ENCODE results near the gene SLC5A10. TPM values are rescaled to one million over a fixed set of nuclear protein-coding genes. Genes with fewer than 3 reads are reported as not detected.
"Not testable (repeated sequence)": the region's sequence is repeated elsewhere in the genome, so short reads cannot be mapped to it uniquely, and the experiment has no call there.

Gene SLC5A10
- total RNA-seq, 1 donor from 2014 or later, result 0.14 TPM

DNA sequence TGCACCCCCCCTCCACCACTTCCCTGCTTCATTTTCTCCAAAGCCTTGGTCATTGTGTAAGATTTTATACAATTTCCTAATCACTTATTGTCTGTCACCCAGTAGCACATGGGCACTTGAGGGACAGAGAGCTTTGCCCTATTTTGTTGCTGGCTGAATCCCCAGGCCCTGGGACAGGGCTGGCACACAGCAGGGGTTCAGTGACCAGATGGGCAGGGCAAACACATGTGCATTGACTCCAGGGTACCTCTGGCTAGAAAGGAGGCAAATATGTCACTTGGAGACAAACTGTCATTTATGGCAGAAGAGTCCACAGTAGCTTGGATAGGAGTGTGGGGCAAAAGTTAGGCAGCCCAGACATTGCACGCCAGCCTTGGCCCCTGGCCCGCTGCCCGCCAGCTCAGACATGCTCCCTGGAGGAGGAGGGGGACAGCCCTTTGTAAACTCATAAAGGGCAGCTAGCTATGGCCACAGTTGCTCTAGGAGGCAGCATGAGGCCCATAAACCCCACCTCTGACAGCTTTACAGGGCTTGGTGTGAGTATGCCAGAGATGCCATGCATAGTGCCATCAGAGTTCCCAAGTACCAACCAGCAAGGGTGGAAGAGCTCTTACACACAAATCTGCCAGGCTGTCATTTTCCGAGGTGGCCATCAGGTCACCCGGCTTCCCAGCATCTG lies 78.9 kb downstream of the SLC5A10 start:
- H3K9ac ChIP-seq (ENCODE audit: low read length); DNase-seq (ENCODE audit: low read depth); H3K4me3 ChIP-seq (ENCODE audit: insufficient read depth, low read depth, low read length); H3K27ac ChIP-seq (ENCODE audit: low read depth, low read length); FAIRE-seq; H4K20me1 ChIP-seq (ENCODE audit: insufficient read depth, low read length); H3K4me1 Mint-ChIP-seq (ENCODE audit: low read depth, unreplicated experiment); H3K79me2 ChIP-seq (ENCODE audit: insufficient read depth, low read length); H3K4me1 ChIP-seq (ENCODE audit: insufficient read depth, low read length); H3K27me3 Mint-ChIP-seq (ENCODE audit: low read depth, unreplicated experiment); H3K27ac Mint-ChIP-seq (ENCODE audit: unreplicated experiment); H2AFZ ChIP-seq (ENCODE audit: low read depth, low read length); H3K36me3 ChIP-seq (ENCODE audit: insufficient read depth, low read length); H3K9me3 Mint-ChIP-seq (ENCODE audit: unreplicated experiment); H3K4me3 Mint-ChIP-seq (ENCODE audit: unreplicated experiment); H3K27me3 ChIP-seq (ENCODE audit: insufficient read depth, low read length); H3K9me3 ChIP-seq (ENCODE audit: insufficient read depth, low read depth, low read length); H3K4me2 ChIP-seq (ENCODE audit: low read length); H3K36me3 Mint-ChIP-seq (ENCODE audit: low read depth, unreplicated experiment): not testable (repeated sequence)

DNA sequence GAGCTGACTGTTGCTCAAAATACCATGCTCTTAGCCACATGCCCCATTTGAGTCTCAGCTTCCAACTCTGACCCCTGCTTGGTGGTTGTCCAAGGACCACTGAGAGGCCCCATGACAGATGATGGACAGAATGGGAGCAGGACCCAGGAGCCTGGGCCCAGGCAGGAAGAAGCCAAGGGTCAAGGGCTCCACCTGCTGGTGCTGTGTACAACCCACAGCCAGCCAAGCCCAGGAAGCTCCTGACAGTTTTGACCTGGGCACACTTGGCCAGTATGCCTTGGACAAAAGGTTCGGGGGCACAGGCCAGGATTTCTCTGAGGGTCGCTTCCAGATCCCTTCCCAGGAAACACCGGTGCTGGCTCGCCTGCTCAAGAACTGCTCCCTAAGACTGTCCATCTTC lies 79.8 kb downstream of the SLC5A10 start:
- H3K4me3 Mint-ChIP-seq (ENCODE audit: unreplicated experiment); H3K9ac ChIP-seq (ENCODE audit: low read length); FAIRE-seq; DNase-seq (ENCODE audit: low read depth); H2AFZ ChIP-seq (ENCODE audit: low read depth, low read length); H3K4me3 ChIP-seq (ENCODE audit: insufficient read depth, low read depth, low read length); H3K36me3 ChIP-seq (ENCODE audit: insufficient read depth, low read length); H3K79me2 ChIP-seq (ENCODE audit: insufficient read depth, low read length); H3K36me3 Mint-ChIP-seq (ENCODE audit: low read depth, unreplicated experiment); H3K9me3 ChIP-seq (ENCODE audit: insufficient read depth, low read depth, low read length); H3K4me2 ChIP-seq (ENCODE audit: low read length); H3K27ac ChIP-seq (ENCODE audit: low read depth, low read length); H3K27me3 Mint-ChIP-seq (ENCODE audit: low read depth, unreplicated experiment); H3K27me3 ChIP-seq (ENCODE audit: insufficient read depth, low read length); H3K9me3 Mint-ChIP-seq (ENCODE audit: unreplicated experiment); H3K4me1 ChIP-seq (ENCODE audit: insufficient read depth, low read length); H4K20me1 ChIP-seq (ENCODE audit: insufficient read depth, low read length); H3K27ac Mint-ChIP-seq (ENCODE audit: unreplicated experiment); H3K4me1 Mint-ChIP-seq (ENCODE audit: low read depth, unreplicated experiment): not testable (repeated sequence)

DNA sequence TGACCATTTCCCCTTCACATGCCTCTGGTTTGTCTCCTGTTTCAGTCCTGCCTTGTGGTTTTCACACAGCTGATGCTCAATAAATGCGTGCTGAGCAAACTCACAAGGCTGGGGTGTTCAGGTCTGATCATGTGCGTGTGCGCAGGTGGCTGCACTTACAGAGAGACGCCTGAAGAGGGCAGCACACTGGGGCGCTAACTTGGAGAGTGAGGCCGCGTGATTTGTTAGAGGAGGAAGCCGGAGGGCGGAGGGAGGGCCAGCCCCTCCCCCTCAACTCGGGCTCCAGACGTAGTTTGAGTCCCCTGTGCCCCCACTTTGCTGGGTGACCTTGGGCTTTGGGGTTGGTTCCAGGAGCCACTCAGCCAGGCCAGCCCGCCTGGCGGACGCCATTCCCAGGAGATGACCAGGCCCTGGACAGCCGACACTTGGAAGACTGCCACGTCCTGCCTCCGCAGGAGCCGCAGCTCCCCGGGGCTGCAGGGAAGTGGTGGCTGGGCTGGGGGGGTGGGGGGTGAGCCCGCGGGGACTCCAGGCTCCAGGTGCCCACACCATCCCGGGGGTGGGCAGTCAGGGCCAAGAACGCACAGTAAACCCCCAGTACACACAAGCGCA lies 80.5 kb downstream of the SLC5A10 start:
- not testable (repeated sequence) for H3K79me2 ChIP-seq (ENCODE audit: insufficient read depth, low read length); H3K4me1 ChIP-seq (ENCODE audit: insufficient read depth, low read length); H3K4me3 ChIP-seq (ENCODE audit: insufficient read depth, low read depth, low read length); H3K9me3 Mint-ChIP-seq (ENCODE audit: unreplicated experiment); H3K4me3 Mint-ChIP-seq (ENCODE audit: unreplicated experiment); DNase-seq (ENCODE audit: low read depth); H3K27ac ChIP-seq (ENCODE audit: low read depth, low read length); H3K27ac Mint-ChIP-seq (ENCODE audit: unreplicated experiment); H3K36me3 Mint-ChIP-seq (ENCODE audit: low read depth, unreplicated experiment); H3K27me3 ChIP-seq (ENCODE audit: insufficient read depth, low read length); H3K27me3 Mint-ChIP-seq (ENCODE audit: low read depth, unreplicated experiment); H2AFZ ChIP-seq (ENCODE audit: low read depth, low read length); H3K9me3 ChIP-seq (ENCODE audit: insufficient read depth, low read depth, low read length); H3K4me1 Mint-ChIP-seq (ENCODE audit: low read depth, unreplicated experiment); H4K20me1 ChIP-seq (ENCODE audit: insufficient read depth, low read length); H3K36me3 ChIP-seq (ENCODE audit: insufficient read depth, low read length); H3K9ac ChIP-seq (ENCODE audit: low read length)
- FAIRE-seq, result peak; percentile 5
- H3K4me2 ChIP-seq (ENCODE audit: low read length), result peak overlapping the region; percentile 52

DNA sequence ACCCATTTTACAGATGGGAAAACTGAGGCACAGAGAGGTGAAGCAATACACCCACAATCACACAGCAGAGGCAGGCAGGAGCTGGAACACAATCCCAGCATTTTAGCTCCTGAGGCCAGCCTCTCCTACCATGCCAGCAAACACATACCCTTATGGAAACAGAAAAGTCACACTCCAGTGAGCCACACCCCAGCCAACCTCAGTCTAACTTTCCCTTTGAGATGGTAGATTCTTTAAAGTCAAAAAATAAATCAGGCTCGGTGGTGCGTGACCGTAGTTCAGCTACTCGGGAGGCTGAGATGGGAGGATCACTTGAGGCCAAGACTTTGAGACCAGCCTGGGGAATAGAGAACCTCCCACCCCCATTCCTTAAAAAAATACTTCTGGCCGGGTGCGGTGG lies 84.2 kb downstream of the SLC5A10 start:
- not testable (repeated sequence) for H3K36me3 ChIP-seq (ENCODE audit: insufficient read depth, low read length)

DNA sequence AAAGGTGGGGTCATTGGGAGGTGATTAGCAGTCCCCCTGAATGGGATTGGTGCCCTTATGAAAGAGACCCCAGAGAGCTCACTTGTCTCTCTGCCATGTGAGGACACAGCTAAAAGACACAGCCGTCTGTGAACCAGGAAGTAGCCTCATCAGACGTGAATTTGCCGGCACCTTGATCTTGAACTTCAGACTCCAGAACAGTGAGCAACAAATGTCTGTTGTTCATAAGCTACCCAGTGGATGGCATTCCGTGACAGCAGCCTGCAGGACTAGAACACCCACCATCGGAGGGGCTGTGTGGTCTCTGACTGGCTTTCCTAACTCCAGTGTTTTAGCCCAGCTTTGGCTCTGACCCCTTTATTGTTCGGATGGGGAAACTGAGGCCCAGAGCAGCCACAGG lies 85.6 kb downstream of the SLC5A10 start:
- H3K36me3 Mint-ChIP-seq (ENCODE audit: low read depth, unreplicated experiment); FAIRE-seq; H2AFZ ChIP-seq (ENCODE audit: low read depth, low read length): not testable (repeated sequence)

More for the DNA sequence above, 84.2 kb downstream of the SLC5A10 start:
- not testable (repeated sequence) for H3K4me3 ChIP-seq (ENCODE audit: insufficient read depth, low read depth, low read length); H3K4me2 ChIP-seq (ENCODE audit: low read length); H2AFZ ChIP-seq (ENCODE audit: low read depth, low read length); H3K27ac ChIP-seq (ENCODE audit: low read depth, low read length); H3K9ac ChIP-seq (ENCODE audit: low read length); H4K20me1 ChIP-seq (ENCODE audit: insufficient read depth, low read length); FAIRE-seq; H3K27me3 ChIP-seq (ENCODE audit: insufficient read depth, low read length); H3K79me2 ChIP-seq (ENCODE audit: insufficient read depth, low read length); H3K9me3 Mint-ChIP-seq (ENCODE audit: unreplicated experiment); H3K9me3 ChIP-seq (ENCODE audit: insufficient read depth, low read depth, low read length); H3K4me1 ChIP-seq (ENCODE audit: insufficient read depth, low read length); H3K27ac Mint-ChIP-seq (ENCODE audit: unreplicated experiment); H3K36me3 Mint-ChIP-seq (ENCODE audit: low read depth, unreplicated experiment); DNase-seq (ENCODE audit: low read depth); H3K4me3 Mint-ChIP-seq (ENCODE audit: unreplicated experiment); H3K4me1 Mint-ChIP-seq (ENCODE audit: low read depth, unreplicated experiment); H3K27me3 Mint-ChIP-seq (ENCODE audit: low read depth, unreplicated experiment)

DNA sequence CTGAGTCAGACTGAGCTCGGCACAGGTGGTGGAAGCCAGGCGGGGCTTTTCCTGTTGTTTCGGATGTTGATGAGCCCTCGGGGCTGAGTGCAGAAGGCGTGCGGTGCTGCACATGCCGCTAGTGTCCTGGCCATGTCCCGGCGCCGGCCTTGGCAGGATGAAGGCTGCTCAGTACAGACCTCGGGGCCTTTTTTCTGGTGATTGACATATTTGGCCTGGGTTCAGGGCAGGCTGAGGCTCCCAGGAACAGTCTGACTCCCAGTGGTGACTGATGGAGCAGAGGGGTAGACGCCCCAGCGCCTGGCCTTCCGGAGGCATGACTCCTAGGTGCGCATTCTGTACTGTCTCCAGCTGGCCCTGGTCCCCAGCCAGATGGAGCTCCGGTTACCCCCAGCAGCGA lies 86.0 kb downstream of the SLC5A10 start:
- peak; percentile 39 for FAIRE-seq
- not testable (repeated sequence) for H3K4me2 ChIP-seq (ENCODE audit: low read length); H2AFZ ChIP-seq (ENCODE audit: low read depth, low read length); H3K27ac ChIP-seq (ENCODE audit: low read depth, low read length); DNase-seq (ENCODE audit: low read depth); H3K9me3 Mint-ChIP-seq (ENCODE audit: unreplicated experiment); H3K4me3 Mint-ChIP-seq (ENCODE audit: unreplicated experiment); H3K4me1 Mint-ChIP-seq (ENCODE audit: low read depth, unreplicated experiment); H3K36me3 ChIP-seq (ENCODE audit: insufficient read depth, low read length); H3K9ac ChIP-seq (ENCODE audit: low read length); H3K27ac Mint-ChIP-seq (ENCODE audit: unreplicated experiment); H3K27me3 ChIP-seq (ENCODE audit: insufficient read depth, low read length); H3K4me3 ChIP-seq (ENCODE audit: insufficient read depth, low read depth, low read length); H3K4me1 ChIP-seq (ENCODE audit: insufficient read depth, low read length); H3K9me3 ChIP-seq (ENCODE audit: insufficient read depth, low read depth, low read length); H3K27me3 Mint-ChIP-seq (ENCODE audit: low read depth, unreplicated experiment); H3K36me3 Mint-ChIP-seq (ENCODE audit: low read depth, unreplicated experiment); H3K79me2 ChIP-seq (ENCODE audit: insufficient read depth, low read length); H4K20me1 ChIP-seq (ENCODE audit: insufficient read depth, low read length)

More for the DNA sequence above, 85.6 kb downstream of the SLC5A10 start:
- not testable (repeated sequence) for H4K20me1 ChIP-seq (ENCODE audit: insufficient read depth, low read length); H3K9ac ChIP-seq (ENCODE audit: low read length); H3K4me1 ChIP-seq (ENCODE audit: insufficient read depth, low read length); H3K4me1 Mint-ChIP-seq (ENCODE audit: low read depth, unreplicated experiment); H3K4me3 ChIP-seq (ENCODE audit: insufficient read depth, low read depth, low read length); H3K27ac ChIP-seq (ENCODE audit: low read depth, low read length); H3K4me3 Mint-ChIP-seq (ENCODE audit: unreplicated experiment); H3K79me2 ChIP-seq (ENCODE audit: insufficient read depth, low read length); H3K4me2 ChIP-seq (ENCODE audit: low read length); DNase-seq (ENCODE audit: low read depth); H3K9me3 ChIP-seq (ENCODE audit: insufficient read depth, low read depth, low read length); H3K27ac Mint-ChIP-seq (ENCODE audit: unreplicated experiment); H3K27me3 Mint-ChIP-seq (ENCODE audit: low read depth, unreplicated experiment); H3K9me3 Mint-ChIP-seq (ENCODE audit: unreplicated experiment); H3K27me3 ChIP-seq (ENCODE audit: insufficient read depth, low read length); H3K36me3 ChIP-seq (ENCODE audit: insufficient read depth, low read length)
